HEK293 (cell line): ENCODE measurements around the gene SRRD.

Experiments
- CTCF ChIA-PET: fragments of 350-600 bp; formaldehyde crosslinking; extraction: SDS; loops from one replicate; lab custom pipeline; 2021; ENCODE audit warnings: antibody characterized with exemption; lab: Yijun Ruan, JAX
- POLR2A ChIA-PET: fragments of 300-600 bp; formaldehyde crosslinking; extraction: SDS; loops from one replicate; lab custom pipeline; 2020; ENCODE audit warnings: antibody characterized with exemption, inconsistent platforms; lab: Yijun Ruan, JAX
- H3K27ac ChIP-seq: fragments of 200-500 bp; sonication (Bioruptor generic); 2 replicates; pipeline ENCODE4 v1.5.1; 2014; ENCODE audit warnings: low read depth, low read length, control low read depth, inconsistent platforms; ENCODE audit errors: extremely low read depth
- H3K36me3 ChIP-seq, 2 experiments: fragments of 200-500 bp in 1 of 2; sonication (Bioruptor generic) in 1 of 2; 1 replicate in 1 of 2; 2 replicates in 1 of 2; pipeline ENCODE4 v1.5.1; 2014 to 2017; ENCODE audit warnings: inconsistent platforms in 2 of 2, low read length in 2 of 2; ENCODE audit not compliant: control insufficient read depth in 2 of 2, insufficient read depth in 1 of 2
- H3K4me1 ChIP-seq: fragments of 200-500 bp; sonication (Bioruptor generic); 2 replicates; pipeline ENCODE4 v1.5.1; 2014; ENCODE audit warnings: mild to moderate bottlenecking, low read length, inconsistent platforms; ENCODE audit not compliant: control insufficient read depth, insufficient read depth
- H3K4me3 ChIP-seq: 2 replicates; pipeline ENCODE4 v1.5.1; 2011; ENCODE audit warnings: low read depth, mild to moderate bottlenecking, control low read depth, low read length, moderate library complexity
- H3K9me3 ChIP-seq: fragments of 200-500 bp; sonication (Bioruptor generic); 2 replicates; pipeline ENCODE4 v1.5.1; 2014; ENCODE audit warnings: low read depth, low read length, inconsistent platforms; ENCODE audit not compliant: control insufficient read depth, insufficient read depth
- EGR2 ChIP-seq: fragments of 450-650 bp; formaldehyde crosslinking; IDR thresholded peaks from 2 replicates; pipeline ENCODE4 v1.5.1; 2016; ENCODE audit warnings: low read depth, missing biosample characterization, missing genetic modification characterization
- MYNN ChIP-seq: fragments of 450-650 bp; formaldehyde crosslinking; IDR thresholded peaks from 2 replicates; pipeline ENCODE4 v1.5.1; 2016; ENCODE audit warnings: missing biosample characterization, missing genetic modification characterization, borderline replicate concordance
- SALL2 ChIP-seq: fragments of 450-650 bp; formaldehyde crosslinking; IDR thresholded peaks from 2 replicates; pipeline ENCODE4 v1.5.0; 2017; ENCODE audit warnings: missing biosample characterization, mild to moderate bottlenecking, missing genetic modification characterization, borderline replicate concordance
- SP2 ChIP-seq: fragments of 450-650 bp; formaldehyde crosslinking; IDR thresholded peaks from 2 replicates; pipeline ENCODE4 v1.5.1; 2016; ENCODE audit warnings: missing biosample characterization, missing genetic modification characterization
- YY1 ChIP-seq: fragments of 450-650 bp; formaldehyde crosslinking; IDR thresholded peaks from 2 replicates; pipeline ENCODE4 v1.5.1; 2018; ENCODE audit warnings: missing biosample characterization, missing genetic modification characterization
- ZBTB26 ChIP-seq: fragments of 450-650 bp; formaldehyde crosslinking; optimal IDR thresholded peaks from 2 replicates; pipeline ENCODE3; 2016; ENCODE audit warnings: missing biosample characterization, mild to moderate bottlenecking, missing genetic modification characterization
- ZBTB44 ChIP-seq: fragments of 450-650 bp; IDR thresholded peaks from 2 replicates; pipeline ENCODE4 v1.5.1; 2018; ENCODE audit warnings: missing biosample characterization, mild to moderate bottlenecking, missing genetic modification characterization
- ZEB2 ChIP-seq: fragments of 450-650 bp; formaldehyde crosslinking; IDR thresholded peaks from 2 replicates; pipeline ENCODE4 v1.5.1; 2016; ENCODE audit warnings: missing biosample characterization, missing genetic modification characterization
- ZIC2 ChIP-seq: fragments of 450-650 bp; formaldehyde crosslinking; IDR thresholded peaks from 2 replicates; pipeline ENCODE4 v1.5.1; 2016; ENCODE audit warnings: missing biosample characterization, missing genetic modification characterization
- ZNF140 ChIP-seq: fragments of 450-650 bp; formaldehyde crosslinking; IDR thresholded peaks from 2 replicates; pipeline ENCODE4 v1.5.1; 2016; ENCODE audit warnings: missing biosample characterization, missing genetic modification characterization
- ZNF157 ChIP-seq: fragments of 450-650 bp; formaldehyde crosslinking; IDR thresholded peaks from 2 replicates; pipeline ENCODE4 v1.5.1; 2016; ENCODE audit warnings: missing biosample characterization, missing genetic modification characterization
- ZNF169 ChIP-seq: fragments of 450-650 bp; formaldehyde crosslinking; IDR thresholded peaks from 2 replicates; pipeline ENCODE4 v1.5.1; 2016; ENCODE audit warnings: missing biosample characterization, missing genetic modification characterization
- ZNF174 ChIP-seq: fragments of 450-650 bp; formaldehyde crosslinking; IDR thresholded peaks from 2 replicates; pipeline ENCODE4 v1.5.0; 2017; ENCODE audit warnings: missing biosample characterization, mild to moderate bottlenecking, missing genetic modification characterization
- ZNF211 ChIP-seq: fragments of 450-650 bp; formaldehyde crosslinking; IDR thresholded peaks from 2 replicates; pipeline ENCODE4 v1.5.1; 2016; ENCODE audit warnings: low read depth, missing biosample characterization, missing genetic modification characterization
- ZNF239 ChIP-seq: fragments of 450-650 bp; formaldehyde crosslinking; IDR thresholded peaks from 2 replicates; pipeline ENCODE4 v1.5.1; 2016; ENCODE audit warnings: missing biosample characterization, missing genetic modification characterization
- ZNF274 ChIP-seq, 2 experiments: fragments of 200-500 bp in 1 of 2; fragments of 450-650 bp in 1 of 2; sonication (Bioruptor generic) in 1 of 2; formaldehyde crosslinking in 1 of 2; IDR thresholded peaks; 2 replicates each; pipeline versions ENCODE4 v1.5.1 to v1.6.1; 2014 to 2016; ENCODE audit warnings: borderline replicate concordance in 1 of 2, inconsistent platforms in 1 of 2, low read length in 1 of 2, missing biosample characterization in 1 of 2, missing genetic modification characterization in 1 of 2
- ZNF292 ChIP-seq: fragments of 450-650 bp; formaldehyde crosslinking; IDR thresholded peaks from 2 replicates; pipeline ENCODE4 v1.5.1; 2016; ENCODE audit warnings: low read depth, missing biosample characterization, missing genetic modification characterization, borderline replicate concordance
- ZNF391 ChIP-seq: fragments of 450-650 bp; formaldehyde crosslinking; IDR thresholded peaks from 2 replicates; pipeline ENCODE4 v1.5.1; 2016; ENCODE audit warnings: low read depth, missing biosample characterization, missing genetic modification characterization, borderline replicate concordance
- ZNF394 ChIP-seq: fragments of 450-650 bp; formaldehyde crosslinking; IDR thresholded peaks from 2 replicates; pipeline ENCODE4 v1.5.1; 2016; ENCODE audit warnings: missing biosample characterization, missing genetic modification characterization, mild to moderate bottlenecking, moderate library complexity, borderline replicate concordance
- ZNF48 ChIP-seq: fragments of 450-650 bp; formaldehyde crosslinking; IDR thresholded peaks from 2 replicates; pipeline ENCODE4 v1.5.1; 2016; ENCODE audit warnings: missing biosample characterization, missing genetic modification characterization
- ZNF626 ChIP-seq: fragments of 450-650 bp; sonication (Bioruptor Pico); formaldehyde crosslinking; IDR thresholded peaks from 2 replicates; pipeline ENCODE4 v1.5.1; 2018; ENCODE audit warnings: missing biosample characterization, missing genetic modification characterization, inconsistent platforms
- ZNF654 ChIP-seq: fragments of 450-650 bp; formaldehyde crosslinking; IDR thresholded peaks from 2 replicates; pipeline ENCODE4 v1.5.1; 2016; ENCODE audit warnings: low read depth, missing biosample characterization, missing genetic modification characterization
- ZNF664 ChIP-seq: fragments of 450-650 bp; formaldehyde crosslinking; IDR thresholded peaks from 2 replicates; pipeline ENCODE4 v1.5.1; 2016; ENCODE audit warnings: missing biosample characterization, missing genetic modification characterization
- ZNF677 ChIP-seq: fragments of 450-650 bp; IDR thresholded peaks from 2 replicates; pipeline ENCODE4 v1.5.0; 2018; ENCODE audit warnings: missing biosample characterization, mild to moderate bottlenecking, missing genetic modification characterization, moderate library complexity
- ZNF776 ChIP-seq: fragments of 450-650 bp; formaldehyde crosslinking; IDR thresholded peaks from 2 replicates; pipeline ENCODE4 v1.5.0; 2017; ENCODE audit warnings: missing biosample characterization, missing genetic modification characterization, borderline replicate concordance
- ZNF791 ChIP-seq: fragments of 450-650 bp; formaldehyde crosslinking; IDR thresholded peaks from 2 replicates; pipeline ENCODE4 v1.5.1; 2016; ENCODE audit warnings: missing biosample characterization, missing genetic modification characterization
- ZSCAN16 ChIP-seq: fragments of 450-650 bp; formaldehyde crosslinking; IDR thresholded peaks from 2 replicates; pipeline ENCODE4 v1.5.1; 2016; ENCODE audit warnings: missing biosample characterization, missing genetic modification characterization
- ZSCAN18 ChIP-seq: fragments of 450-650 bp; formaldehyde crosslinking; IDR thresholded peaks from 2 replicates; pipeline ENCODE4 v1.5.1; 2016; ENCODE audit warnings: missing biosample characterization, missing genetic modification characterization
- ZSCAN23 ChIP-seq: fragments of 450-650 bp; formaldehyde crosslinking; IDR thresholded peaks from 2 replicates; pipeline ENCODE4 v1.5.1; 2016; ENCODE audit warnings: missing biosample characterization, missing genetic modification characterization

The SRRD gene

GRCh38 chr22:26450453-26451185, 33.1 kb upstream of the SRRD start (continued):
- no peak for TF ChIP-seq ZBTB44 (tag by site-specific recombination)

GRCh38 chr22:26452236-26453016, 31.3 kb upstream of the SRRD start:
- Histone ChIP-seq H3K27ac (no peak overlapping the region), H3K4me3 (no peak overlapping the region), H3K9me3 (no peaks in the 10 kb centered on the region), H3K36me3 (peaks cover 12 to 61% of the 10 kb centered on the region in 2 experiments; a peak in 2 of 3 replicates), H3K4me1 (no peaks in the 10 kb centered on the region)
- ChIA-PET POLR2A (interaction anchor here (0.6 kb wide), 1 partner anchor 10 kb away, joined by 6 read pairs; no protein-coding TSS in a partner anchor), CTCF (interaction anchor here (0.6 to 2.9 kb wide), 5 partner anchors 9 to 209 kb away, joined by 3 to 24 read pairs (median 4); no protein-coding TSS in a partner anchor)
- TF ChIP-seq ZNF791, result no peak
- no peak for TF ChIP-seq ZNF654
- TF ChIP-seq ZNF391, result no peak
- no peak for TF ChIP-seq ZNF174
- no peak for TF ChIP-seq ZNF169 (tag by site-specific recombination)
- TF ChIP-seq ZIC2 (tag by site-specific recombination), result peak; percentile 39; the same call in 1 of the 2 replicates
- no peak for TF ChIP-seq ZNF157
- TF ChIP-seq EGR2, result peak; percentile 43; the same call in 1 of the 2 replicates
- no peak for TF ChIP-seq SP2 (tag by site-specific recombination)
- no peak for TF ChIP-seq ZSCAN16

- CTCF ChIA-PET, result interaction anchor here (1.4 to 2.9 kb wide), 2 partner anchors 8 to 10 kb away, joined by 4 to 24 read pairs; no protein-coding TSS in a partner anchor
- Histone ChIP-seq H3K36me3 (peaks cover 12 to 68% of the 10 kb centered on the region in 2 experiments; a peak in 2 of 3 replicates), H3K9me3 (no peaks in the 10 kb centered on the region), H3K4me3 (no peak overlapping the region)
- TF ChIP-seq ZBTB26 (tag by site-specific recombination), result no peak
- TF ChIP-seq ZNF677 (tag by site-specific recombination), result no peak
- TF ChIP-seq ZSCAN18 (tag by site-specific recombination), result no peak
- no peak for TF ChIP-seq ZNF211 (tag by site-specific recombination)
- no peak for TF ChIP-seq ZSCAN23 (tag by site-specific recombination)
- no peak for TF ChIP-seq ZNF394 (tag by site-specific recombination)
- no peak for TF ChIP-seq MYNN (tag by site-specific recombination)
- no peak for TF ChIP-seq ZNF239 (tag by site-specific recombination)
- TF ChIP-seq SALL2 (tag by site-specific recombination), result no peak
- TF ChIP-seq EGR2, result no peak
- no peak for TF ChIP-seq ZNF274 (IDR thresholded peaks at IDR 0.05; ENCODE audit: low read length)
- TF ChIP-seq ZNF274 (tag by site-specific recombination; IDR thresholded peaks at IDR 0.05; ENCODE audit: borderline replicate concordance), result no peak
- no peak for TF ChIP-seq ZNF292 (tag by site-specific recombination)
- no peak for TF ChIP-seq ZNF140
- TF ChIP-seq ZNF48, result no peak
- TF ChIP-seq ZNF776 (tag by site-specific recombination), result no peak
- no peak for TF ChIP-seq ZNF626 (tag by site-specific recombination)
- no peak for TF ChIP-seq ZNF664 (tag by site-specific recombination)
- TF ChIP-seq ZEB2, result no peak
- no peak for TF ChIP-seq YY1 (tag by site-specific recombination)
- TF ChIP-seq, all 188 proteins: peak for 0
- H3K27ac ChIP-seq, result no peak overlapping the region
- no peaks in the 10 kb centered on the region for H3K4me1 ChIP-seq
- POLR2A ChIA-PET, result interaction anchor here (0.6 kb wide), 1 partner anchor 11 kb away, joined by 6 read pairs; no protein-coding TSS in a partner anchor
Measured at GRCh38 chr22:26453216-26453615, 30.5 kb upstream of the SRRD start.
